Measurements from ENCODE around the gene SLIT3.
A peak's percentile ranks its signal among the peaks of the same experiment; 100 is the strongest.

SLIT3 gene

DNA sequence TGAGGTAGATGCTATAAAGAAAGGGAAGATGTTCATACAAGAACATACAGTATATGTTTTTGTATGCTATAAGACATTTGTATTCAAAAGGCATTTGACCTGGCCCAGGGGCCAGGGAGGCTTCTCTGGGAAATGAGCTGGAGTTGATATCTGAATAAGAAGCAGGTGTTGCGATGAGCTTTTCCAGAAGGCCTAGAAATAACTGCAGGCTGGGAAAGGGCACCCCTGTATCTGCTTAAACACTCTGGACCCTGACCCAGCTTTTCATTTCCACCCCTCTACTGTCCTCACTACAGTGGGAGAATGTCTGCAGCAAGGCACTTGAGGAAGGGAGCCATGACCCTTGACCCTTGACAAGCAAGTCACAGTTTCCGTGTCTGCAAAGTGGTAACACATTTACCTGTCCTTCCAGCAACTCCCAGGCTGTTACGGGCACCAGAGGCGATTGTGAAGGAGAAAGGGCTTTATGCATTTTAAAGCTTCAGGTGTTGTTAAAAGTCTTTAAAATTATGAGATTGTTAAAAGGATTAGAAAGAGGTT lies 633.6 kb downstream of the SLIT3 start:
- DNase-seq (ENCODE audit: low read depth) = no peak
- TF ChIP-seq POLR2A (IDR thresholded peaks at IDR 0.05; ENCODE audit: extremely low read depth, insufficient read length) = no peak
- TF ChIP-seq, protein P1, sequence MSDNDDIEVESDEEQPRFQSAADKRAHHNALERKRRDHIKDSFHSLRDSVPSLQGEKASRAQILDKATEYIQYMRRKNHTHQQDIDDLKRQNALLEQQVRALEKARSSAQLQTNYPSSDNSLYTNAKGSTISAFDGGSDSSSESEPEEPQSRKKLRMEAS (IDR thresholded peaks at IDR 0.05; ENCODE audit: low read depth, low read length) = no peak
- no peak for TF ChIP-seq MYC (IDR thresholded peaks at IDR 0.05; ENCODE audit: low read depth, low read length)
- TF ChIP-seq, protein P2, sequence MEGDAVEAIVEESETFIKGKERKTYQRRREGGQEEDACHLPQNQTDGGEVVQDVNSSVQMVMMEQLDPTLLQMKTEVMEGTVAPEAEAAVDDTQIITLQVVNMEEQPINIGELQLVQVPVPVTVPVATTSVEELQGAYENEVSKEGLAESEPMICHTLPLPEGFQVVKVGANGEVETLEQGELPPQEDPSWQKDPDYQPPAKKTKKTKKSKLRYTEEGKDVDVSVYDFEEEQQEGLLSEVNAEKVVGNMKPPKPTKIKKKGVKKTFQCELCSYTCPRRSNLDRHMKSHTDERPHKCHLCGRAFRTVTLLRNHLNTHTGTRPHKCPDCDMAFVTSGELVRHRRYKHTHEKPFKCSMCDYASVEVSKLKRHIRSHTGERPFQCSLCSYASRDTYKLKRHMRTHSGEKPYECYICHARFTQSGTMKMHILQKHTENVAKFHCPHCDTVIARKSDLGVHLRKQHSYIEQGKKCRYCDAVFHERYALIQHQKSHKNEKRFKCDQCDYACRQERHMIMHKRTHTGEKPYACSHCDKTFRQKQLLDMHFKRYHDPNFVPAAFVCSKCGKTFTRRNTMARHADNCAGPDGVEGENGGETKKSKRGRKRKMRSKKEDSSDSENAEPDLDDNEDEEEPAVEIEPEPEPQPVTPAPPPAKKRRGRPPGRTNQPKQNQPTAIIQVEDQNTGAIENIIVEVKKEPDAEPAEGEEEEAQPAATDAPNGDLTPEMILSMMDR (IDR thresholded peaks at IDR 0.05; ENCODE audit: low read depth, low read length) = no peak
- H3K4me3 ChIP-seq (ENCODE audit: low read depth, low read length) = no peak overlapping the region

DNA sequence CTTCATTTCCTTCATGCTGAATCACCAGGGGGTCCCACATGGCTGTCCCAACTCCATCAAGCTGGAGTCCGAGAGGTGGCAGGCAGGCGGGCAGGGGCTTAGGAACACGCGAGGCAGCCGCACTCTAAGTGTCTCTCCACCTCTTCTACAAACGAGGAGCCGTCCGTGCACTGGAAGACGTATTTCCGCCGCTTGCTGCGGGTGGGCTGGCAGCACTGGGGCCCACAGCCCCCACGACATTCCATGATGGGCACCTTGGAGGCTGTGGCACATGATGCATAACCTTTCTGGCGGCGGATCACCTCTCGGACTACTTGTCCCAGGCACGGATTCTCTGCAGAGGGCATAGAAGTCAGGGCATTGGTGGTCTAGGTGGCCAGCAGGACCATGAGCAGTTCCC lies 634.6 kb downstream of the SLIT3 start:
- DNase-seq (ENCODE audit: low read depth) = no peak
- TF ChIP-seq, protein P2 (IDR thresholded peaks at IDR 0.05; ENCODE audit: low read depth, low read length) = no peak
- no peak for TF ChIP-seq MYC (IDR thresholded peaks at IDR 0.05; ENCODE audit: low read depth, low read length)
- no peak for TF ChIP-seq POLR2A (IDR thresholded peaks at IDR 0.05; ENCODE audit: extremely low read depth, insufficient read length)
- TF ChIP-seq, protein P1 (IDR thresholded peaks at IDR 0.05; ENCODE audit: low read depth, low read length) = no peak
- no peak overlapping the region for H3K4me3 ChIP-seq (ENCODE audit: low read depth, low read length)

DNA sequence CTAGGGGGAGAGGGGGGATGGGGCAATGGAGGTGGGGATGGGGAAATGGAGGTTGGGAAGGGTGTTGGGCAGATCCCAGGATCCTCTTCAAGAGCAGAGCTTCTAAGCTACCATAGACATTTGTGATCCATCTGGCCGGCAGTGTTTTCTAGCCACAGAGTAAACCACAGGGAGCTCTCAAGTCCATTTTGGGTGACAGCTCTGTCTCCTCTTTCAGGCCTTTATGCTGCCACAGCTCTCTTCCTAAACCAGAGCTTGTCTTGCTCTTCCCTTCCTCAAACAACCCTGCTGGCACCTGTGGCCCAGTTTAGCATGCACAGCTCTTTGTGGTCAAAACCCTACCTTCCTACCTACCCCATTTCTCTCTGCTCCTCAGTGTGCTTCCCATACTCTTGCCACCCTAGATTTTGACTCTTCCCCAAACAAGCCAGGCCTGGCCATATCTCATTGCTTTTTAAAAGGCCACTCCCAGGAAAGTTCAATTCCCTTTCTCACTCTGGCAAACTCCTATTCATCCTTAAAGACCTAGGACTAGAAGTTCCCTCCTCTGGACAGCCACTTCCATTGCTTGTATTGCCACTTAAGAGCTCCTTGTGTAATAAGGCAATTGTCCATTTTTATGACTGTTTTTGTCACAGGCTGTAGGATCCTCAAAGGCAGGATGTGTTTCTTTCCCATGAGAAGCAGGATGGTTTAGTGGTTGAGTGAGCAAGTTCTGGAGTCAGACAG lies 637.5 kb downstream of the SLIT3 start:
- H3K4me3 ChIP-seq (ENCODE audit: low read depth, low read length) = no peak overlapping the region
- no peak for DNase-seq (ENCODE audit: low read depth)
- TF ChIP-seq MYC (IDR thresholded peaks at IDR 0.05; ENCODE audit: low read depth, low read length) (no peak), POLR2A (IDR thresholded peaks at IDR 0.05; ENCODE audit: extremely low read depth, insufficient read length) (no peak)
- TF ChIP-seq, protein P2 (IDR thresholded peaks at IDR 0.05; ENCODE audit: low read depth, low read length) = no peak
- TF ChIP-seq, protein P1 (IDR thresholded peaks at IDR 0.05; ENCODE audit: low read depth, low read length) = no peak

DNA sequence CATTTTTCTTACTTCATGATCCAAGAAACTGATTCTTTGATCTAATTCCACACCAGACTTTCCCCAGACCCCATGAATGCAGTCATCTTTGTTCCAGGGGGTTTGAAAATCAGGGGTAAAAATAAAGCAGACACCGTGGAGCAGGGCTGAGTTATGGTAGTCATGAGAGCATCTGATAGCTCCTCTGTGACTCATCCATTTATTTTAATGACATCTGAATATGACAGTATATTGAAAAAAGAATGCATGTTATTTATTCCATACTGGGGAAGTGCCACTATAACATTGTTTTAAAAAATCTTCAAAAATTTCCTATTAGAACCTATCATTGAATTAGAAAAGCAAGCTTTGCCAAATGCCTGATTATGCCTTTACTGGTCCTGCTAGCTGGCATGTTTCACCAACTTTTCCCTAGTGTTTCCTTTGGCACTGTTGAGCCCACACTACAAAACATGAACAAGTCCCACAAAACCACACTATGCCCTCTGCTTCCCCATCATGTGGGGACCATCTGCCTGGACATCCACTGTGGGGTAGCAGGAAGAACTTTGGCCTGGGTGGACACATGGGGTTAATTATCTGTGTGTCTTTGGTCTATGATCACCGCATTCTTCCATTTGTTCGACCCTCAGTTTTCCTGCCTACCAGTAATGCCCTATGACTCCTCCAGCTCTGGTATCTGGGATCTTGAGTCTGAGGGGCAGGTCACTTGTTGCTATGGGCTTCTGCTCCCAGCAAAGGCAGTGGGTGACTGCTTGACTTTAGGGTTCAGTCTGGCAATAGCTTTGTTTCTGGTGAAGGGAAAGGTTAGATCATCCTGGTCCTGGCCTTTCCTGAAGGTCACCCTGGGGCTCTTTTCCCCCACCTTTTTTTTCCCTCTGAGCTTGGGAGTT lies 639.1 kb downstream of the SLIT3 start:
- DNase-seq (ENCODE audit: low read depth) = no peak
- TF ChIP-seq POLR2A (IDR thresholded peaks at IDR 0.05; ENCODE audit: extremely low read depth, insufficient read length) (no peak), MYC (IDR thresholded peaks at IDR 0.05; ENCODE audit: low read depth, low read length) (no peak)
- TF ChIP-seq, protein P2 (IDR thresholded peaks at IDR 0.05; ENCODE audit: low read depth, low read length) = no peak
- TF ChIP-seq, protein P1 (IDR thresholded peaks at IDR 0.05; ENCODE audit: low read depth, low read length) = no peak
- no peak overlapping the region for H3K4me3 ChIP-seq (ENCODE audit: low read depth, low read length)

DNA sequence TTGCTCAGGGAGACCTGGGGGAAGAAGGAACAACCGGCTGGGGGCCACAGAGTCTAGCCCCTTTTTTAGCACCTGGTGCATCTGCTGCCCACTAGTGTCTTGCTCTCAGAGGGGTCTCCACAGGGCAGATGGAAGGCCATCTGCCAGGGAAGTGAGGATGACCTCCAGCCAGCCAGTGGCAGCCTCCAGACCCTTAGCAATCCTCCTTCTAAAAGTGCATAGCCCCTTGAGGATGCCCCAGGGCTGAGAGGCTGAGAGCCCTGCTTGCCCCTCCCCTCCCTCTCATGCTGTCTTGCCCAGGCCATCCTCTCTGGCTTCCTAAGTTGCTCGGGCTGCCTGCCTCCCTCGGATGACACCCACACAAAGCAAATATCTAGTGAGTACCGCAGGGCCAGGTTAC lies 640.2 kb downstream of the SLIT3 start:
- no peak overlapping the region for H3K4me3 ChIP-seq (ENCODE audit: low read depth, low read length)
- DNase-seq (ENCODE audit: low read depth) = peak; percentile 7
- no peak for TF ChIP-seq MYC (IDR thresholded peaks at IDR 0.05; ENCODE audit: low read depth, low read length)
- TF ChIP-seq, protein P1 (IDR thresholded peaks at IDR 0.05; ENCODE audit: low read depth, low read length) = no peak
- TF ChIP-seq POLR2A (IDR thresholded peaks at IDR 0.05; ENCODE audit: extremely low read depth, insufficient read length) = no peak
- TF ChIP-seq, protein P2 (IDR thresholded peaks at IDR 0.05; ENCODE audit: low read depth, low read length) = no peak

Measured in NB4 (cell line).